ENCODE measurements around the gene CASZ1. TPM values are rescaled to one million over a fixed set of nuclear protein-coding genes. Genes with fewer than 3 reads are reported as not detected.

CASZ1 gene
- total RNA-seq, 1 experiment from 2014 or later: 2.3 TPM

DNA sequence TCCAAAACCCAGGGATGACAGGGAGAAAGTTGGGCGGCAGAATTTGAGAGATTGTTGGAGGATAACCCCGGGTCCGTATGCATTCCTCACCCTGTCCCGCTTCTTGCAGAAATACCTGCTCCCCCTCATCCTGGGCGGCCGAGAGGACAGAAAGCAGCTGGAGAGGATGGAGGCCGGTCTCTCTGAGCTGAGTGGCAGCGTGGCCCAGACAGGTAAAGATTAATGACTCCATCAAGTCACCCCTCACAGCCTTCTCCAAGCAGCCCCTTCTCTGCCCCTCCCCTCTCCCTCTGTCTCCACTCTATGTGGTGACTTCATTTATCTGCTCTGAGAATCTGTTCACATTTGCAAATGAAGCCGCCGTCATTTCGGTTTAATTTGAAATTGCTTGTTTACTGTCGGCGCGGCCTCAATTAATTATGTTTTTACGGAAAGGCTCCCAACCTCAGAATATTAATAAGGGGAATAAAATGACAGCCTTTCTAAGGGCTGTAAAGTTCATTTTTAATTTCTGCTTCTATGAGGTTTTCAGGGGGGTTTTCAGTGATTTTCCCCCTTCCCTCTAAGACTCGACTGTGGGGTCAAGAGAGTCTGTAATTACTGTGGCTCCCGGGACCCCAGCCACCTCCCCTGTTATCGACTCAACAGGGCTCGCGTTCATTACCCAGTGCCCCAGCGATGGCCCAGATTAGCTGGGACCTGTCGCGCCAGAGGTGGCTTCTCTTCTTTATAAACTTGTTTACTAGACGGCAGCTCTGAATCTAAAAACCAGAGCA is 173.3 kb downstream of the CASZ1 start:
- no peaks in the 10 kb centered on the region for H3K27me3 ChIP-seq
- no peak for DNase-seq
- no peaks in the 10 kb centered on the region for H3K4me1 ChIP-seq
- H3K27ac ChIP-seq: no peak overlapping the region
- no peaks in the 10 kb centered on the region for H3K36me3 ChIP-seq
- H3K4me3 ChIP-seq: no peak overlapping the region
- no peaks in the 10 kb centered on the region for H3K9me3 ChIP-seq (replicated peaks)

DNA sequence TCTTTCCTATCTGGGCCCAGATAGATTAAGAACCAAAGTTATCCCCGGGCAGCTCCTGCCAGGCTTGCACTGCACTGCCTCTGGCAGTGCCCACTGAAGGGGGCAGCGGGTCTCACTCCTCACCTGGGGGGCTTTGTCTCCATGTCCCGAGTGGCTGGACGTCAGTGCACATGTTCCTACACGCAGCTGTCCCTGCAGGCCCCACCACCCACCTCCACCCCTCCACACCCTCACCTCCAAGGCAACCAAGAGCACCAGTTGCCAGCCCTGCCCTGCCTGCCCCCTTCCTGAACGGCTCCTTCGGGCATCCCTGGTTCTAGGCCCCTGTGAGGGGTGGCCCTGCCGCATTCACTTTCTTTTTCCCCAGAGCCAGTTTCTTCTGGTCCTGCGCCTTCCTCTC is 174.5 kb downstream of the CASZ1 start:
- DNase-seq: no peak
- H3K36me3 ChIP-seq: no peaks in the 10 kb centered on the region
- H3K27me3 ChIP-seq: no peaks in the 10 kb centered on the region
- no peak overlapping the region for H3K4me3 ChIP-seq
- no peaks in the 10 kb centered on the region for H3K9me3 ChIP-seq (replicated peaks)
- no peak overlapping the region for H3K27ac ChIP-seq
- H3K4me1 ChIP-seq: no peaks in the 10 kb centered on the region

DNA sequence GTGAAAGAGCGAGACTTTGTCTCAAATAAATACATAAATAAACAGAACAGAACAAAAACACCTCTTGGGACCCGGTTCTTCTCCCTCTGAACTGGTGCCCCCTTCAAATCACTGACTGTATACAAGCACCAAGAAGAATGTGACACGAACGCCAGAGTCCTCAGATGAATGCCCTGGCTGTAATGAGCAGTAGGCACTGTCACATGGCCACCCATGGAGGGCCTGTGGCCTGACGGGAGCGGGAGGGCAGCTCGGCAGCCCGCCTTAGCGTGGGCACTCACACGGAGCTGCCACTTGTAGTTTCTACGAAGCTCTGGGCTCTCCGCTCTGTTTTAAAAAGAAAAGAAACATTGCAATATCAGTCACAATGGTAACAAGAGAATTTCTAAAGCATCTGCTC is 175.7 kb downstream of the CASZ1 start:
- Histone ChIP-seq H3K4me3 (no peak overlapping the region), H3K27me3 (no peaks in the 10 kb centered on the region), H3K4me1 (no peaks in the 10 kb centered on the region), H3K27ac (no peak overlapping the region), H3K9me3 (replicated peaks) (no peaks in the 10 kb centered on the region), H3K36me3 (no peaks in the 10 kb centered on the region)
- no peak for DNase-seq

DNA sequence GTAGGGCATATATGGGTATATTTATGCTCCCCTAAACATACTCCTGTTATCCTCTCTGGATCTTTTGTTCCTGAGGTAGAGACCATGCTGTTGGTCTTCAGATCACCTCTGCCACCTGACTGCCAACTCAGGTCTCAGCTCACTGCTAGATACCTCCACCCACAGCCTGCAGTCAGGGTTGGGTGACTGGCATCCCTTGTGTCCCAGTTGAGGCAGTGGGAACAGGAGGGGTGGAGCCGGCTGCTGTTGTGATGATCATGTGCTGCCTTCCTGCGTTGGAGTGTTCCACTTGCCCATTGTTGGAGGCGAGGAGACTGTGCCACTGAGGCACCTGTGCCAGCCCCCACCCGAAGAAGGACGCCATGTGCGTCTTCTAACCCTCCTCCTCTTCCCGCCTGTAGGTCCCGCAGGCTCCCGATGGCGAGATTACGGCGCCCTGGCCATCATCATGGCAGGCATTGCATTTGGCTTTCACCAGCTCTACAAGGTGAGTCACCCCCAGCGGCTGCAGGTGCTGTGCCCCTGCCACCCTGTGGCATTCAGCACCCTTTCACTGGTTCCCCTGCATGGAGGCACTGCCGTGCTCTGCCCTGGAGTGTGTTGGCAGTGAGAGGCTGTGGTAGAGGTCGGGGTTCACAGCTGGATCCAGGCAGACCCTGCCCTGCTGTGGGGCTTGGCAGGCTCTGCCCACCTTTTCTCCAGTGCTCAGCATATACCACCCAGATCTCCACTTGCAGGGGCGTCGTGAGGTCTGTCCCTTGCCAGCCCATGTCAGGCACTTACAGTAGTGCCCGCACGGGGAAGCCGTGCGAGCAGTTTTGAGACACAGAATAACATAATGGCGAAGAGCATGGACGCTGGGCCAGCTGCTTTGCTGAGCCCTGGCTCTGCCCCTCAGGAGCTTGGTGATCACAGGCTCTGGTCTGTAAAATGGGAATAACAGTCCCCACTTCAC is 178.2 kb downstream of the CASZ1 start:
- H3K9me3 ChIP-seq (replicated peaks): no peaks in the 10 kb centered on the region
- H3K27me3 ChIP-seq: no peaks in the 10 kb centered on the region
- DNase-seq: no peak

DNA sequence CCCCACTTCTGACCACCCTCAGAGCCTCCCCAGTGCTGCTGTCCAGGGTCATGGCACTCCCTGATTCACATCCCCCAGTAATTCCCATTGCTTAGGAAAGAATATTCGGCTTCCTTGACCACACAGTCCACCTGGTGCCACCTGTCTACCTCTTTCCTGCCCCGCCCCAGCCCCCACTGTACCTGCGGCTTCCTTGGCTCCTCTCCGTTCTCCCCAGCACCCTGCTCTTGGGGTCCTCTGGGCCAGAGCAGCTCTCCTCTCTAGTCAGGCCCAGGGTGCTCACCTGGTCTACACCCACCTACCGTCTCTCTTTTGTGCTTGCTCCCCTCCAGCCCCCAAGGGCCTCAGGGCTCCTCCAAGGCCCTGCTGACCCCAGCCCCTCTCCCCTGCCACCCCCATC is 179.1 kb downstream of the CASZ1 start:
- Histone ChIP-seq H3K36me3 (no peaks in the 10 kb centered on the region), H3K27me3 (no peaks in the 10 kb centered on the region), H3K4me1 (no peaks in the 10 kb centered on the region), H3K27ac (no peak overlapping the region), H3K4me3 (no peak overlapping the region), H3K9me3 (replicated peaks) (no peaks in the 10 kb centered on the region)
- no peak for DNase-seq

More for the DNA sequence above, 178.2 kb downstream of the CASZ1 start:
- Histone ChIP-seq H3K36me3 (no peaks in the 10 kb centered on the region), H3K4me3 (no peak overlapping the region), H3K27ac (no peak overlapping the region), H3K4me1 (no peaks in the 10 kb centered on the region)

DNA sequence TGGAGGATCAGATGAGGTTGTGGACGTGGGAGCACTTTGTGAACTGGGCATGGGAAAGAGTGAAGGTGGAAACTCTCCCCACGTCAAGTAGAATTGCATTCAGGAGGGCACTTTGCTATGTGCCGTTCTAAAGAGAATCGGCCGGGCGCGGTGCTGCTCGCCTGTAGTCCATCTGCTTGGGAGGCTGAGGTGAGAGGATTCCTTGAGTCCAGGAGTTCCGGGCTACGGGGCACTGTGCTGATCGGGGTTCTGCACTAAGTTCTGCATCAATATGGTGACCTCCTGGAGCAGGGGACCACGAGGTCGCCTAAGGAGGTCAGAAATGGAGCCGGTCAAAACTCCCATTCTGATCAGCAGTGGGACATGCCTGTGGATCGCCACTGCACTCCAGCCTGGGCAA is 179.8 kb downstream of the CASZ1 start:
- no peak for DNase-seq
- H3K36me3 ChIP-seq: no peaks in the 10 kb centered on the region
- H3K4me3 ChIP-seq: no peak overlapping the region
- no peak overlapping the region for H3K27ac ChIP-seq
- no peaks in the 10 kb centered on the region for H3K9me3 ChIP-seq (replicated peaks)
- H3K4me1 ChIP-seq: no peaks in the 10 kb centered on the region
- no peaks in the 10 kb centered on the region for H3K27me3 ChIP-seq

DNA sequence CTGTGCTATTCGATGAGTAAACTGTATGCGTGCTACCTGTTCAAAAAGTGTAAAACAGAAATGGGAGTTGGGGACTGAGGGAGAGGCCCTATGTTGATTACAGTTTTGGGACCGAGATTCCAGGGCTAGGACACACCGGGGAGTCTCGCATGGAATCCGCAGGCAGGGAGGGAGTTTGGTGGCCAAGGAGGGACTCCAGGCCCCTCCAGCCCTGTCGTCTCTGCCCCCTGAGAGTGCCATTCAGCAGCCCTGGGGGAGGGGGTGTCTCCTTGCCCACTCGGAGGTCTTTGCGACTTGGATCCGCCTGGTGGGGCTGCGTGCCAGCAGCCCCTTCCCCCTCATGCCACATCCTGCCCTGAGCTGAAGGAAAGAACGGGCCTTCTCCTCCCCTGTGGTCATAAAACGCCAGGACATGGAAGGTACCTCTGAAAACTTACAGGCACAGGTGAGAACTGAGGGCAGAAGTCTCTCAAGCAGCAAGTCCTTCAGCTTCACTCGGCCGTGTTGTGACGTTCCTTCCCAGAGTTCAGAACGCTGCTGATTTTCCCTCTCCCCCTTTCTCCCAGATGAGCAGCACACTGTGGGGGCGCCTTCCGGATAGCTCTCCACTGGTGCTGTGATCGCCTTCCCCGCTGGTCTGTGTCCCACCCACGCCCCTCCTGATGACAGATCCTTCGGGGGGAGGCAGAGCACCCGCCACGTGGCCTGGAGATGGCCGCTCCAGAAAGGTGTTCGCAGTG is 180.3 kb downstream of the CASZ1 start:
- Histone ChIP-seq H3K4me1 (no peaks in the 10 kb centered on the region), H3K9me3 (replicated peaks) (no peaks in the 10 kb centered on the region), H3K4me3 (no peak overlapping the region), H3K27ac (no peak overlapping the region), H3K36me3 (no peaks in the 10 kb centered on the region), H3K27me3 (no peaks in the 10 kb centered on the region)
- DNase-seq: no peak

DNA sequence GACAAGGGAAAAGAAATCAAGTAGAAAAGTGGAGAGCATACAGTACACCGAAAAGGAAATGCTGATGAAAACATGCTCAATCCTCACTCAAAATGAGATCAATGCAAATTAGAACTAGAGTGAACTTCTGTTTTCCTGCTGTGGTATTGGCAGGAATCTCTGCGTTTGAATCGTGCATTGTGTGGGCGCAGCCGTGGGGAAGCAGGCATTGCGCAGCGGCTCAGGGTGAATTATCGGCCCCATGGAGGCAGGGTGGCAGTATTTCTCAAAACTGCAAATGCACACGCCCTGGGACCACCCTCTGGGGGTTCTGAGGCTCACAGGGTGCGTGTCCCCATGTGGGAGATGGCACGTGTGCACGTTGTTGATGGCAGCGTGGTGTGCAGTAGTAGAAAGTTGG is 181.1 kb downstream of the CASZ1 start:
- H3K36me3 ChIP-seq: no peaks in the 10 kb centered on the region
- no peaks in the 10 kb centered on the region for H3K4me1 ChIP-seq
- no peak overlapping the region for H3K27ac ChIP-seq
- H3K4me3 ChIP-seq: no peak overlapping the region
- no peaks in the 10 kb centered on the region for H3K27me3 ChIP-seq
- no peak for DNase-seq
- no peaks in the 10 kb centered on the region for H3K9me3 ChIP-seq (replicated peaks)

DNA sequence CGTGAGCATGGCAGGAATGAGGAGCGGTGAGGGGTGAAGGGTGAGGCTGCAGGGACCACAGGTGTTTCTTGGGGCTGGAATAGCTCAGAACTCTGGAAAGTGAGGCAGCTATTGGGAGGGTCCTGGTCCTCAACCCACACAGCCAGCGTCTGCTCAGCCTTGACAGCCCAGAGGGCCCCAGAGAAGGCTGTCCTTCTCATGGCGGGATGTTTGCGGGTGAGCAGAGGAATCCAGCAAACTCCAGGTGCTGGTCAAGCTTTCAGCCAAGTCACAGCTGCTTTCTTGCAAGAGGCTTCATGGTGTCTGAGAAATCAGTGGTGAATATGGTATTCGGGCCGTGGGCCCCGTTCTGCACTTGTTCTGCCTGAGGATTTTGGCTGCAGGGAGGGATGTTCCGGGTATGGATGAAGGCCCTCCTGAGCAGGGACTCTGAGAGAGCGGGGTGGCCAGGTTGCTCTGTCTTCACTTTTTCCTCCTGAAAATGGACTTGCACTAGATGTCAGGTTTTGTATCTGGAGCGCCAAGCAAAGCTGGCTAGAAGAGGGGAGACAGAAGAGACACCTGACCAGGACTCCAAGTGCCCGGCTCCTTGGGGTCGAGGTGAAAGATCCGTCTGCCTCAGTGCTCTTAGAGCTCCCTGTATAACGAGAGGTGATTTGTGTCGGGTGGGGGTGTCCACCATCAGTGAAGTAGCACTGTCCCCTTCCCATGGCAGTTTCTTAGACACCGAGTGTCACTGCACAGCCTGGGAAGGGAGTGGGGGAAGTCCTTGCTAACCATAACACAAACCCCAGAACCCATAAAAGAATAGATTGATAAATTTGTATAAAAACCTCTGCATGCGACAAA is 181.8 kb downstream of the CASZ1 start:
- Histone ChIP-seq H3K36me3 (no peaks in the 10 kb centered on the region), H3K27ac (no peak overlapping the region), H3K27me3 (no peaks in the 10 kb centered on the region), H3K4me3 (no peak overlapping the region), H3K9me3 (replicated peaks) (no peaks in the 10 kb centered on the region), H3K4me1 (no peaks in the 10 kb centered on the region)
- DNase-seq: no peak

DNA sequence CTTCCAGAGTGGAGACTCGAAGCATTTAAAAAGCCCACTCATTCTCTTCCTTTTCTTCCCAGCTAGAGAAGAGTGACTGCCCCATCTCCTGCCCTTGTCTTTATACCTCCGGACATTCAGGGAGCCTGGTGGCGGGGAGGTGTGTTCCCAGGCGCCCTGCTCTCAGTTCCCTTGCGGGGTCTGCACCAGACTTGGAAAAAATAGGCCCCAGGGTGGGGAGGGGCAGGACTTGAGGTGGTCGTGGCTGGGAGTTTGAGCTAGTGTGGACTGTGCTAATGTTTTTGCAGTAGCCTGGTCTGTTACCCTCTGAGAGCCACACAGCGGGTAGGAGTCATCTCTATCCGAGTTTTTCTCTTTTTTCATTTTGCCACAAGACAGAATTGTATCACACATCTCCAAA is 182.6 kb downstream of the CASZ1 start:
- no peak overlapping the region for H3K27ac ChIP-seq
- peaks cover 2% of the 10 kb centered on the region for H3K4me1 ChIP-seq
- no peaks in the 10 kb centered on the region for H3K27me3 ChIP-seq
- no peak overlapping the region for H3K4me3 ChIP-seq
- no peak for DNase-seq
- no peaks in the 10 kb centered on the region for H3K9me3 ChIP-seq (replicated peaks)
- no peaks in the 10 kb centered on the region for H3K36me3 ChIP-seq

DNA sequence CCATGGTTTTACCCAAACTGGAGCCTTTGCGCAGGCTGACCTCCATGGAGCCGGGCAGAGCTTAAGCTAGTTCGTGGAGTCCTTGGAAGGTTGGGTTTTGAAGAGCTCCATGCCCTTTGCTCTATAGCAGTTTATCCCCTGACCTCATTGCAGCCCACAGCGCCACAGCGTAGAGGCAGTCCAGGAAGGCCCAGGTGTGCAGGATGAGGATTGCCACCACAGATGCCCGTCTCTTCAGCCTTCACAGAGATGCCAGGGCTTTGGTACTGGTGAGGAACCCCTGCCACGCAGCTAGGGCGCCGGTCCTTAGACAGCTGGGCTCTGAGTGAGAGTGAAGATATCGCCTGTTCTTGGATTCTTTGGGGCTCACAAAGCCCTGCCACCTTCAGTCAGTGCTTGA is 183.1 kb downstream of the CASZ1 start:
- Histone ChIP-seq H3K27me3 (no peaks in the 10 kb centered on the region), H3K4me3 (no peak overlapping the region), H3K4me1 (peaks cover 8% of the 10 kb centered on the region), H3K9me3 (replicated peaks) (no peaks in the 10 kb centered on the region), H3K36me3 (no peaks in the 10 kb centered on the region), H3K27ac (no peak overlapping the region)
- DNase-seq: no peak

DNA sequence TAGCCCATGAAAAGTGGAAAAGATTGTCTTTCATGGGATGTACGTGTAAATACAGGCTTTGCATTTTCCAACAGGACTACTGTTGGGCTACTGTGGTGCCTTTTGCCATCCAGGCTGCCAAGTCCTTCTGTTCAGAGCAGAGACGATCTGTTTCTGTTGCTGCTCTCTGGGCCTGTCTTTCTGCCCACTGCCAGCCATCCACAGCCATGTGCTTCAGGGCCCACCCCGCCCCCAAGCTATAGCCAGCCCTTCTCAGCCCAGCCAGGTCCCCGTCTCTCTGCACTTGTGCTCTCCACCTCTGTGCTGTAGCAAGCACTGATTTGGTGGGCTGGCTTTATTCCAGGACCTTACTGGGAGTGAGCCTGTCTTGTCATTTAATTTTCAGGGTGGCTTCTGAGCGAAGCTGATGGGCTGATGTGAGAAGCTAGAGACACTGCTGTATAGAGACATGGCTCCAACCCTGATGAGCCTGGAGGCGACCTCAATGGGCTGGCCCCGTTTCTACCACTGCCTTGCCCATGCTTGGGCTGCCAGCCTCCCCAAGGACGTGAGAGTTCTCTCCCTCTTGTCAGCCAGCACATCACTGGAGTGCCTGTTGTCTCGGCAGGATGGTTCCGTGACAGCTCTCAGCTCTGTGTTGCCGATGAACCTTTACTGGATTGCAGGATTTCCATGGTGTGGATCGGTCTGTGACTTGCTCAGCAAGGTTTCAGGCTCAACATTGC is 183.8 kb downstream of the CASZ1 start:
- no peaks in the 10 kb centered on the region for H3K36me3 ChIP-seq
- peaks cover 10% of the 10 kb centered on the region for H3K4me1 ChIP-seq
- no peak for DNase-seq
- no peak overlapping the region for H3K27ac ChIP-seq
- no peak overlapping the region for H3K4me3 ChIP-seq
- H3K27me3 ChIP-seq: no peaks in the 10 kb centered on the region
- H3K9me3 ChIP-seq (replicated peaks): no peaks in the 10 kb centered on the region

DNA sequence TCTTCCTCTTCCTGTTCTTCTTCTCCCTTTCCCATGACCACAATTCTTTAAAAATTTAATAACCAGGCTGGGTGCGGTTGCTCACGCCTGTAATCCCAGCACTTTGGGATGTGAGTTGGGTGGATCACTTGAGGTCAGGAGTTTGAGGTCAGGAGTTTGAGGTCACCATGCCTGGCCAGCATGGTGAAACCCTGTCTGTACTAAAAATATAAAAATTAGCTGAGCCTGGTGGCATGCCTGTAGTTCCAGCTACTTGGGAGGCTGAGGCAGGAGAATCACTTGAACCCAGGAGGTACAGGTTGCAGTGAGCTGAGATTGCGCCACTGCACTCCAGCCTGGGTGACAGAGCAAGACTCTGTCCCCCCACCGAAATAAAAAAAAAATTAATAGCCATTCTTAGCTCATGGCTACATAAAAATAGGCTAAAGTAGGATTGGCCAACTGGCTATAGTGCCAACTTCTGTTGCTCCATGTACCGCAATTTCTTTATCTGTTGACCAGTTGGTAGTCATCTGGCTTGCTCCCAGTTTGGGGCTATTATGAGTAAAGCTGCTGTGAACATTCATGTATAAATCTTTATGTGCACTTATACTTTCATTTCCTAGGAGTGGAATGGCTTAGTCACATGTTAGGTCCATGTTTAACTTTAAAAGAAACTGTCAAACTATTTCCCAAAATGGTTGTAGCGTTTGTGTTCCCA is 185.4 kb downstream of the CASZ1 start:
- no peak for DNase-seq
- Histone ChIP-seq H3K27me3 (no peaks in the 10 kb centered on the region), H3K4me1 (peaks cover 10% of the 10 kb centered on the region), H3K36me3 (no peaks in the 10 kb centered on the region), H3K4me3 (no peak overlapping the region), H3K9me3 (replicated peaks) (no peaks in the 10 kb centered on the region), H3K27ac (no peak overlapping the region)

All from SJCRH30 (cell line).